CD1c-positive myeloid dendritic cell (primary cell): ENCODE results near the gene OR6F1.
"Not testable (repeated sequence)": the region's sequence is repeated elsewhere in the genome, so short reads cannot be mapped to it uniquely, and the experiment has no call there.

Source experiments
- DNase-seq: peaks from one replicate; pipeline ENCODE4 v3.0.0-alpha.2; 2016; ENCODE audit errors: extremely low spot score

The OR6F1 gene

DNA sequence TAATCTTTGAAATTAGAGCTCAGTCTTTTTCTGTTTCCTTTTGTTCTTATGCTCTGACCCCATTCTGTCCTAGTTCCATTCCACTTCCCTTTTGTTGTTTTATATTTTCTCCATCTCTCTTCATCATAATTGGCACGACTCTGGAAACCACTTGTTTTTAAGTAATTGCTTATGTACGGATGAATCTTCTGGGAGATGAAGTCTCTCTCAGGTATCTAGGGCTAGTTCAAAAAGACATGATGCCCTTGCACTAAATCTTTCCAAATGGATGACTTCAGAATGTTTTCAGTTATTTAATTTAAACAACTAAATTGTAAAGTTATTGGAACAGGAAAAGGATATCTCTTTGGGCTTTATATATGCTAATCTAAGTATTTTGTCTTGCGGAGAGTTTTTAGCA, at the start of gene OR6F1:
OR6F1 (minus strand) TSS at position 101 of the 400 bp plus-strand sequence. CDS start 3,891 bp downstream, outside the sequence.
- no peak for DNase-seq

DNA sequence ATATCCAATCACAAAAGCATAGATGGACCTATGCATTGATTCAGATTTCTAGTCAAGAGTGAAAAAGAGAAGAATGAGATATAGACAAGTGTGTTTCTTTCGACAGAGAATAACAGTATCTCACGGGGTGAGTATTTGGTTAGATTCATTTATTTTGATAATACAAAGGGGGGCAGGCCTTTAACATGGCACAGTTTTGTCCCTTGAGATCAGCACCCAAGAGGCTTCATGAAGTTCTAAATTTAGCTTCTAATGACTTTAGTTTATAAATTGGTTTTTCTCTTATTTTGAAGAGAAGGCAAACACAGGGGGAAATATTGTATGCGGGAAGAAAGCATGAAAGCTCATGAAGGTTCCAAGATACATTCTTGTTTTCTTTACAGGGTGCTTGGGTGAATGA, 44.0 kb upstream of the OR6F1 start, which contains the start of gene OR1C1:
OR1C1 (minus strand) TSS at position 101 of the 400 bp plus-strand sequence. CDS start 2,150 bp downstream, outside the sequence.
- DNase-seq: no peak

DNA sequence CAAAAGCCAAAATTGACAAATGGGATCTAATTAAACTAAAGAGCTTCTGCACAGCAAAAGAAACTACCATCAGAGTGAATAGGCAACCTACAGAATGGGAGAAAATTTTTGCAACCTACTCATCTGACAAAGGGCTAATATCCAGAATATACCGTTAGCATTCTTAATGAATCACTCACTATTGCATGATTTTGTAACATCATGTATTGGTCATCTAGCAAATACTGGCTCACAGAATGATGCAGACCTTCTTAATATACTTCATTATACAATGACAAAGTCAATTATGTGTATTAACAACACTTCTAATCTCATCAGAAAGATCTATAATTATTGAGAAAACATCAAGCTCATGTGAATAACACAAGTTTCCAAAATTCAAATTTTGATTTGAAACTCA, 37.9 kb upstream of the OR6F1 start:
- DNase-seq: not testable (repeated sequence)

DNA sequence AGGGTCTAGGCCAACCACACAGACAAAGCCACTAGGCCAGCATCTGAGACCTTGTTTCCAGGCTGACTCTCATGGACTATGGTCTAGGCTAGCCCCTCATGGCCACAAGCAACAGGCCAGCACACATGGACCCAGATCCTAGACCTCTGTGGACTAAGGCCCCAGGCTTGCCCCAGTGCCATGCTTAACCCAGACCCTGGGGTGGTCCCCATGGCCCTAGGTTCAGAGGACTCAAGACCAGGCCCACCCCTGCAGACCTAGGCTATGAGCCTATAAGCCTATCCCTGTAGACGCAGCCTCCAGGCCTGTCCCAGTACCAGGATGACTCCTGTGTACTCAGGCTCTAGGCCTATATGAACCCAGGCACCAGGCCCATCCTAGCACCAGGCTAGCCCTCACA, 33.4 kb upstream of the OR6F1 start:
- DNase-seq: no peak

- DNase-seq: no peak
Measured at GRCh38 chr1:247748041-247748440, 31.6 kb upstream of the OR6F1 start, which contains the start of gene OR14A2. TSS of gene OR14A2 (minus strand) at chr1:247748141.

DNA sequence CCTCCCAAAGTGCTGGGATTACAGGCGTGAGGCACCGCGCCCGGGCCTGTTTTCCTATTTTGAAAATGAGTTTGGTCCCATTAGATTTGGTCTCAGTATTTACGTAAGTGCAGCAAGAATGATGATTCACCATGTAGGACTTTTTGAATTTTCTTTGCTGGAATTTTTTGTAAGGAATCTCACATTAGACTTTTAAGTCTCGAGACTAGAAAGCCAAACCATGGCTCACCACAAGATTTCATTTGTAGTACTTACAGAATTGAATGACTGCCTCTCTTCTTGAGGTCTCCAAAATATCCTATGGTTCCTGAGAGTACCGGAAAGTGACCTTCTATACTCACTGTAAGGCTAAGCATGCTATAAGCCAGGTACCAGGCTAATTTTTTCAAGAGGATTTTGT, 31.2 kb upstream of the OR6F1 start:
- DNase-seq: no peak

- DNase-seq: no peak
Measured at GRCh38 chr1:247746391-247746935, 30.0 kb upstream of the OR6F1 start.

GRCh38 chr1:247742215-247742760, 25.8 kb upstream of the OR6F1 start:
- DNase-seq: not testable (repeated sequence)

DNA sequence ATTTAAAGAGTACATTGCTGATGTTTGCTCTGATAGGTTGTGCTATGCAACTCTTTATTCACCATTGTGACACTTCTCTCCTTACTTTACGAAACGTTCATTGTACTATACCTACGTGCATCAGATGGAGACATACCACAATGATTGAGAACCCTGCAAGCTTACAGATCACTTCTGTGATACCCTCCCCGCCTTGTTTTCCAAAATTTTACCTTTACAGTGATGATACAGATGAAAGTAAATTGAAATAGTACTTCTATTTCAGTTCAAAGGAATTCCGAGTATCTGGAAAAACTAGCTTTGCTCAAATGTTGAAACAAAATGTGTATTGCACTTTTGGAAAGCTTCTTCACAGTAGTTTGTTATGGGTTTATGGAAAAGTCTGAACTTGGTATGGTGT, 25.3 kb upstream of the OR6F1 start:
- no peak for DNase-seq

GRCh38 chr1:247740721-247741120, 24.3 kb upstream of the OR6F1 start:
- no peak for DNase-seq

DNA sequence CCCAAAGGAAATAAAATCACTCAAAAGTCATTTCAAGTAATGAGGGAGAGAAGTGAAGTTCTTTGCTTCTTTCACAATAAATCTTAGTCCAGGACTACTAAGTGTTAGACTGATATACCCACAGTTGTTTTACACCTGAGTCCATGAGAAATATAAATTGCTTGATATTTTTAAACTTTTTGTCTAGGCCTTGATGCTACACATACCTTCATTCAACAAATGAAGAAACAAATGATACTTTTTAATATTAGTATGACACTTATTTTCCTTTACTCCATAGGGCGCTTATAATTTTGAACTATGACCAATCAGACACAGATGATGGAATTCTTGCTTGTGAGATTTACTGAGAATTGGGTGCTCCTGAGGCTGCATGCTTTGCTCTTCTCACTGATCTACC, 21.9 kb upstream of the OR6F1 start, which contains the start of gene OR14K1:
OR14K1 (plus strand) TSS at position 301 of the 400 bp plus-strand sequence; CDS start at position 301, 0 bp downstream.
- DNase-seq: no peak

GRCh38 chr1:247721222-247721621, 4.8 kb upstream of the OR6F1 start:
- DNase-seq: no peak

- no peak for DNase-seq
Measured at GRCh38 chr1:247713753-247714152, 2.7 kb downstream of the OR6F1 start.

GRCh38 chr1:247710681-247711080, 5.8 kb downstream of the OR6F1 start:
- DNase-seq: not testable (repeated sequence)

GRCh38 chr1:247701338-247701737, 15.1 kb downstream of the OR6F1 start:
- no peak for DNase-seq

GRCh38 chr1:247681288-247681897, 35.1 kb downstream of the OR6F1 start:
- DNase-seq: peak; percentile 64

- no peak for DNase-seq
Measured at GRCh38 chr1:247680171-247680570, 36.3 kb downstream of the OR6F1 start.

DNA sequence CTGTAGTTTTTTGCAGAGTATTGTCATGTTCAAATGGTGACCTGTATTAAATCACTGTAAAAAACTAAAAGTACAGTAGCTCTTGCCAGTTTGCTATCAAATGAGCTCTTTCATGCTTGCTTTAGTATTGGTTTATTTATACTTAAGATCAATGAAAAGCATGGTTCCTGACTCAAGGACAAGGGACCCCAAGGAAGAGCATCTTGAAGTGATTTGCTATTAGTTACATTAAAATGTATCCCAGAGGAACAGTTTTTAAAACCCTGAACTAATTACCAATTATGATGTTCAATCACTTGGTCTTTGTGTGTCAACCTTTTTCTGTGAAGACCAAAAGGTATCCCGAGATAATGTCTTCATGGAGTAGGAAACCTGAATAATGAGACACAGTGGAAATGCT, 36.8 kb downstream of the OR6F1 start, which contains the start of gene OR13G1:
OR13G1 (minus strand) TSS at position 101 of the 400 bp plus-strand sequence. CDS start 6,698 bp downstream, outside the sequence.
- DNase-seq: no peak

DNA sequence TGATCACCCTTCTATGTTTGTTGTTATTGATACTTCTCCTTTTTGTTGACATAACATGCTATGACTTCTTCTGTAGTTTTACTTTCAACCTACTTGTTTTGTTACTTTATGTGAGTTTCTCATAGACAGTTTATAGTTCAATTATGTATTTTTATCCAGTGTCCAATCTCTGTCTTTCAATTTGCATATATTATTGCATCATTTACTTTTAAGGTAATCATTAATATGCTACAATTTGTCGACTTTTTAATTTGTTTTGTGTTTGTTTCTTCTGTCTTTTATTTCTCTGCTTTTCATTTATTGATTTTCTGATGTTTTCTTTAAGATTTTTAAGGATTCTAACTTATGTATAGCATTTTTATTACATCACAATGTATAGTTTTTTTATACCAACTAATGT, 47.2 kb downstream of the OR6F1 start:
- DNase-seq: no peak
